HEK293 (cell line): ENCODE data around the gene PACSIN2.

Experiments
- CTCF ChIA-PET: fragments of 350-600 bp; formaldehyde crosslinking; extraction: SDS; loops from one replicate; lab custom pipeline; 2021; ENCODE audit warnings: antibody characterized with exemption; lab: Yijun Ruan, JAX
- POLR2A ChIA-PET: fragments of 300-600 bp; formaldehyde crosslinking; extraction: SDS; loops from one replicate; lab custom pipeline; 2020; ENCODE audit warnings: antibody characterized with exemption, inconsistent platforms; lab: Yijun Ruan, JAX
- H3K27ac ChIP-seq: fragments of 200-500 bp; sonication (Bioruptor generic); 2 replicates; pipeline ENCODE4 v1.5.1; 2014; ENCODE audit warnings: low read depth, low read length, control low read depth, inconsistent platforms; ENCODE audit errors: extremely low read depth
- H3K36me3 ChIP-seq, 2 experiments: fragments of 200-500 bp in 1 of 2; sonication (Bioruptor generic) in 1 of 2; 1 replicate in 1 of 2; 2 replicates in 1 of 2; pipeline ENCODE4 v1.5.1; 2014 to 2017; ENCODE audit warnings: inconsistent platforms in 2 of 2, low read length in 2 of 2; ENCODE audit not compliant: control insufficient read depth in 2 of 2, insufficient read depth in 1 of 2
- H3K4me1 ChIP-seq: fragments of 200-500 bp; sonication (Bioruptor generic); 2 replicates; pipeline ENCODE4 v1.5.1; 2014; ENCODE audit warnings: mild to moderate bottlenecking, low read length, inconsistent platforms; ENCODE audit not compliant: control insufficient read depth, insufficient read depth
- H3K4me3 ChIP-seq: 2 replicates; pipeline ENCODE4 v1.5.1; 2011; ENCODE audit warnings: low read depth, mild to moderate bottlenecking, control low read depth, low read length, moderate library complexity
- H3K9me3 ChIP-seq: fragments of 200-500 bp; sonication (Bioruptor generic); 2 replicates; pipeline ENCODE4 v1.5.1; 2014; ENCODE audit warnings: low read depth, low read length, inconsistent platforms; ENCODE audit not compliant: control insufficient read depth, insufficient read depth
- CTCF ChIP-seq: fragments of 450-650 bp; formaldehyde crosslinking; IDR thresholded peaks from 2 replicates; pipeline ENCODE4 v1.5.1; 2016; ENCODE audit warnings: missing biosample characterization, missing genetic modification characterization
- HOXC10 ChIP-seq: sonication (generic); formaldehyde crosslinking; IDR thresholded peaks from 2 replicates; pipeline ENCODE4 v1.8.1; 2023; ENCODE audit warnings: mild to moderate bottlenecking, missing genetic modification reagents
- KLF9 ChIP-seq: fragments of 450-650 bp; formaldehyde crosslinking; IDR thresholded peaks from 2 replicates; pipeline ENCODE4 v1.5.1; 2016; ENCODE audit warnings: missing biosample characterization, missing genetic modification characterization, low read depth
- MEIS1 ChIP-seq: sonication (generic); formaldehyde crosslinking; IDR thresholded peaks from 2 replicates; pipeline ENCODE4 v1.8.1; 2022; ENCODE audit warnings: missing genetic modification reagents, mild to moderate bottlenecking, borderline replicate concordance
- OSR2 ChIP-seq: fragments of 450-650 bp; formaldehyde crosslinking; IDR thresholded peaks from 2 replicates; pipeline ENCODE4 v1.5.1; 2016; ENCODE audit warnings: missing biosample characterization, missing genetic modification characterization
- OVOL3 ChIP-seq: fragments of 450-650 bp; formaldehyde crosslinking; IDR thresholded peaks from 2 replicates; pipeline ENCODE4 v1.5.1; 2016; ENCODE audit warnings: missing biosample characterization, missing genetic modification characterization
- ZBTB20 ChIP-seq: fragments of 450-650 bp; formaldehyde crosslinking; IDR thresholded peaks from 2 replicates; pipeline ENCODE4 v1.5.1; 2016; ENCODE audit warnings: missing biosample characterization, missing genetic modification characterization
- ZBTB21 ChIP-seq: fragments of 450-650 bp; formaldehyde crosslinking; IDR thresholded peaks from 2 replicates; pipeline ENCODE4 v1.5.1; 2017; ENCODE audit warnings: missing biosample characterization, missing genetic modification characterization
- ZBTB48 ChIP-seq: fragments of 450-650 bp; formaldehyde crosslinking; IDR thresholded peaks from 2 replicates; pipeline ENCODE4 v1.5.1; 2016; ENCODE audit warnings: missing biosample characterization, missing genetic modification characterization
- ZFP69B ChIP-seq: fragments of 450-650 bp; formaldehyde crosslinking; IDR thresholded peaks from 2 replicates; pipeline ENCODE4 v1.5.1; 2016; ENCODE audit warnings: missing biosample characterization, missing genetic modification characterization
- ZIC2 ChIP-seq: fragments of 450-650 bp; formaldehyde crosslinking; IDR thresholded peaks from 2 replicates; pipeline ENCODE4 v1.5.1; 2016; ENCODE audit warnings: missing biosample characterization, missing genetic modification characterization
- ZNF155 ChIP-seq: fragments of 450-650 bp; formaldehyde crosslinking; IDR thresholded peaks from 2 replicates; pipeline ENCODE4 v1.5.1; 2016; ENCODE audit warnings: missing biosample characterization, missing genetic modification characterization
- ZNF341 ChIP-seq: fragments of 450-650 bp; formaldehyde crosslinking; IDR thresholded peaks from 2 replicates; pipeline ENCODE4; 2016; ENCODE audit warnings: low read depth, missing biosample characterization, missing genetic modification characterization
- ZNF37A ChIP-seq: fragments of 450-650 bp; IDR thresholded peaks from 2 replicates; pipeline ENCODE4 v1.5.1; 2018; ENCODE audit warnings: missing biosample characterization, missing genetic modification characterization
- ZNF394 ChIP-seq: fragments of 450-650 bp; formaldehyde crosslinking; IDR thresholded peaks from 2 replicates; pipeline ENCODE4 v1.5.1; 2016; ENCODE audit warnings: missing biosample characterization, missing genetic modification characterization, mild to moderate bottlenecking, moderate library complexity, borderline replicate concordance
- ZNF404 ChIP-seq: fragments of 450-650 bp; formaldehyde crosslinking; IDR thresholded peaks from 2 replicates; pipeline ENCODE4 v1.5.1; 2017; ENCODE audit warnings: missing biosample characterization, missing genetic modification characterization
- ZNF521 ChIP-seq: fragments of 450-650 bp; formaldehyde crosslinking; IDR thresholded peaks from 2 replicates; pipeline ENCODE4 v1.5.1; 2017; ENCODE audit warnings: missing biosample characterization, mild to moderate bottlenecking, missing genetic modification characterization
- ZNF560 ChIP-seq: fragments of 450-650 bp; formaldehyde crosslinking; IDR thresholded peaks from 2 replicates; pipeline ENCODE4 v1.5.1; 2017; ENCODE audit warnings: missing biosample characterization, missing genetic modification characterization, borderline replicate concordance
- ZNF600 ChIP-seq: fragments of 450-650 bp; formaldehyde crosslinking; IDR thresholded peaks from 2 replicates; pipeline ENCODE4 v1.5.1; 2016; ENCODE audit warnings: missing biosample characterization, missing genetic modification characterization
- ZNF654 ChIP-seq: fragments of 450-650 bp; formaldehyde crosslinking; IDR thresholded peaks from 2 replicates; pipeline ENCODE4 v1.5.1; 2016; ENCODE audit warnings: low read depth, missing biosample characterization, missing genetic modification characterization
- ZNF747 ChIP-seq: fragments of 450-650 bp; formaldehyde crosslinking; IDR thresholded peaks from 2 replicates; pipeline ENCODE4 v1.5.1; 2016; ENCODE audit warnings: missing biosample characterization, missing genetic modification characterization
- ZNF785 ChIP-seq: fragments of 450-650 bp; formaldehyde crosslinking; IDR thresholded peaks from 2 replicates; pipeline ENCODE4 v1.5.1; 2016; ENCODE audit warnings: missing biosample characterization, missing genetic modification characterization
- ZSCAN30 ChIP-seq: fragments of 450-650 bp; IDR thresholded peaks from 2 replicates; pipeline ENCODE4 v1.5.1; 2018; ENCODE audit warnings: missing biosample characterization, mild to moderate bottlenecking, missing genetic modification characterization, moderate library complexity
- TF ChIP-seq, protein P1 (sequence below): fragments of 450-650 bp; formaldehyde crosslinking; IDR thresholded peaks from 2 replicates; pipeline ENCODE4 v1.5.1; 2016; ENCODE audit warnings: missing biosample characterization, missing genetic modification characterization, low read depth
- TF ChIP-seq, protein P2 (sequence below): fragments of 450-650 bp; formaldehyde crosslinking; IDR thresholded peaks from 2 replicates; pipeline ENCODE4 v1.5.1; 2016; ENCODE audit warnings: missing biosample characterization, missing genetic modification characterization
- TF ChIP-seq, protein P3 (sequence below): fragments of 450-650 bp; formaldehyde crosslinking; IDR thresholded peaks from 2 replicates; pipeline ENCODE4 v1.5.1; 2016; ENCODE audit warnings: missing biosample characterization, missing genetic modification characterization

The PACSIN2 gene

GRCh38 chr22:42959576-42960509, 55.1 kb downstream of the PACSIN2 start:
- Histone ChIP-seq H3K27ac (peak overlapping the region; percentile 35; the same call in 1 of the 2 replicates), H3K4me3 (no peak overlapping the region), H3K4me1 (peaks cover 41% of the 10 kb centered on the region), H3K36me3 (no peaks in the 10 kb centered on the region), H3K9me3 (no peaks in the 10 kb centered on the region)
- ChIA-PET POLR2A (interaction anchor here (0.7 to 2.7 kb wide), 8 partner anchors 9 to 103 kb away, joined by 3 to 22 read pairs (median 4); partner anchors contain the start of gene PACSIN2), CTCF (interaction anchor here (0.6 to 1.7 kb wide), 10 partner anchors 11 to 339 kb away, joined by 3 to 9 read pairs (median 3); no protein-coding TSS in a partner anchor)
- TF ChIP-seq ZNF654 (tag by site-specific recombination) (no peak), ZFP69B (tag by site-specific recombination) (peak; percentile 56; the same call in 1 of the 2 replicates), ZNF394 (tag by site-specific recombination) (no peak; the same call in 1 of the 2 replicates), ZNF785 (tag by site-specific recombination) (no peak), ZNF404 (no peak), ZBTB48 (no peak), CTCF (tag by site-specific recombination) (no peak), ZNF341 (no peak), OSR2 (peak; percentile 76), OVOL3 (tag by site-specific recombination) (no peak), ZNF560 (tag by site-specific recombination) (no peak), ZIC2 (peak; percentile 44), ZBTB20 (tag by site-specific recombination) (peak; percentile 71), MEIS1 (CRISPR knock-in tag) (no peak), ZNF600 (tag by site-specific recombination) (peak; percentile 82), ZNF747 (tag by site-specific recombination) (no peak), ZBTB21 (peak; percentile 63; the same call in 1 of the 2 replicates), ZNF155 (tag by site-specific recombination) (no peak), ZNF37A (tag by site-specific recombination) (no peak), HOXC10 (no peak), ZNF521 (tag by site-specific recombination) (no peak), ZSCAN30 (0 out of 2 replicates have a peak, but pooled peaks have one; percentile 38), KLF9 (tag by site-specific recombination) (no peak)
- TF ChIP-seq, protein P1, sequence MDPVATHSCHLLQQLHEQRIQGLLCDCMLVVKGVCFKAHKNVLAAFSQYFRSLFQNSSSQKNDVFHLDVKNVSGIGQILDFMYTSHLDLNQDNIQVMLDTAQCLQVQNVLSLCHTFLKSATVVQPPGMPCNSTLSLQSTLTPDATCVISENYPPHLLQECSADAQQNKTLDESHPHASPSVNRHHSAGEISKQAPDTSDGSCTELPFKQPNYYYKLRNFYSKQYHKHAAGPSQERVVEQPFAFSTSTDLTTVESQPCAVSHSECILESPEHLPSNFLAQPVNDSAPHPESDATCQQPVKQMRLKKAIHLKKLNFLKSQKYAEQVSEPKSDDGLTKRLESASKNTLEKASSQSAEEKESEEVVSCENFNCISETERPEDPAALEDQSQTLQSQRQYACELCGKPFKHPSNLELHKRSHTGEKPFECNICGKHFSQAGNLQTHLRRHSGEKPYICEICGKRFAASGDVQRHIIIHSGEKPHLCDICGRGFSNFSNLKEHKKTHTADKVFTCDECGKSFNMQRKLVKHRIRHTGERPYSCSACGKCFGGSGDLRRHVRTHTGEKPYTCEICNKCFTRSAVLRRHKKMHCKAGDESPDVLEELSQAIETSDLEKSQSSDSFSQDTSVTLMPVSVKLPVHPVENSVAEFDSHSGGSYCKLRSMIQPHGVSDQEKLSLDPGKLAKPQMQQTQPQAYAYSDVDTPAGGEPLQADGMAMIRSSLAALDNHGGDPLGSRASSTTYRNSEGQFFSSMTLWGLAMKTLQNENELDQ (tag by site-specific recombination) = no peak
- TF ChIP-seq, protein P2, sequence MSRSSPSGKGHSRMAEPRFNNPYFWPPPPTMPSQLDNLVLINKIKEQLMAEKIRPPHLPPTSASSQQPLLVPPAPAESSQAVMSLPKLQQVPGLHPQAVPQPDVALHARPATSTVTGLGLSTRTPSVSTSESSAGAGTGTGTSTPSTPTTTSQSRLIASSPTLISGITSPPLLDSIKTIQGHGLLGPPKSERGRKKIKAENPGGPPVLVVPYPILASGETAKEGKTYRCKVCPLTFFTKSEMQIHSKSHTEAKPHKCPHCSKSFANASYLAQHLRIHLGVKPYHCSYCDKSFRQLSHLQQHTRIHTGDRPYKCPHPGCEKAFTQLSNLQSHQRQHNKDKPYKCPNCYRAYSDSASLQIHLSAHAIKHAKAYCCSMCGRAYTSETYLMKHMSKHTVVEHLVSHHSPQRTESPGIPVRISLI (tag by site-specific recombination) = no peak
- TF ChIP-seq, protein P3, sequence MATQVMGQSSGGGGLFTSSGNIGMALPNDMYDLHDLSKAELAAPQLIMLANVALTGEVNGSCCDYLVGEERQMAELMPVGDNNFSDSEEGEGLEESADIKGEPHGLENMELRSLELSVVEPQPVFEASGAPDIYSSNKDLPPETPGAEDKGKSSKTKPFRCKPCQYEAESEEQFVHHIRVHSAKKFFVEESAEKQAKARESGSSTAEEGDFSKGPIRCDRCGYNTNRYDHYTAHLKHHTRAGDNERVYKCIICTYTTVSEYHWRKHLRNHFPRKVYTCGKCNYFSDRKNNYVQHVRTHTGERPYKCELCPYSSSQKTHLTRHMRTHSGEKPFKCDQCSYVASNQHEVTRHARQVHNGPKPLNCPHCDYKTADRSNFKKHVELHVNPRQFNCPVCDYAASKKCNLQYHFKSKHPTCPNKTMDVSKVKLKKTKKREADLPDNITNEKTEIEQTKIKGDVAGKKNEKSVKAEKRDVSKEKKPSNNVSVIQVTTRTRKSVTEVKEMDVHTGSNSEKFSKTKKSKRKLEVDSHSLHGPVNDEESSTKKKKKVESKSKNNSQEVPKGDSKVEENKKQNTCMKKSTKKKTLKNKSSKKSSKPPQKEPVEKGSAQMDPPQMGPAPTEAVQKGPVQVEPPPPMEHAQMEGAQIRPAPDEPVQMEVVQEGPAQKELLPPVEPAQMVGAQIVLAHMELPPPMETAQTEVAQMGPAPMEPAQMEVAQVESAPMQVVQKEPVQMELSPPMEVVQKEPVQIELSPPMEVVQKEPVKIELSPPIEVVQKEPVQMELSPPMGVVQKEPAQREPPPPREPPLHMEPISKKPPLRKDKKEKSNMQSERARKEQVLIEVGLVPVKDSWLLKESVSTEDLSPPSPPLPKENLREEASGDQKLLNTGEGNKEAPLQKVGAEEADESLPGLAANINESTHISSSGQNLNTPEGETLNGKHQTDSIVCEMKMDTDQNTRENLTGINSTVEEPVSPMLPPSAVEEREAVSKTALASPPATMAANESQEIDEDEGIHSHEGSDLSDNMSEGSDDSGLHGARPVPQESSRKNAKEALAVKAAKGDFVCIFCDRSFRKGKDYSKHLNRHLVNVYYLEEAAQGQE = no peak
